Stimulated activated naive CD4-positive, alpha-beta T cell (primary cell): ENCODE measurements around the gene RRM2.

Experiments
- DNase-seq, 6 experiments: peaks; one replicate each; lab custom pipeline; 2025; lab: John Stamatoyannopoulos, UW

Gene RRM2

GRCh38 chr2:10122500-10123280 lies at the start of gene RRM2:
RRM2 (plus strand) TSS chr2:10122739; CDS start chr2:10122799, 60 bp downstream.
- peak; percentile 73 to 85 (median 84) for DNase-seq

- no peak for DNase-seq
Observed at GRCh38 chr2:10073706-10074105, 48.8 kb upstream of the RRM2 start.

DNA sequence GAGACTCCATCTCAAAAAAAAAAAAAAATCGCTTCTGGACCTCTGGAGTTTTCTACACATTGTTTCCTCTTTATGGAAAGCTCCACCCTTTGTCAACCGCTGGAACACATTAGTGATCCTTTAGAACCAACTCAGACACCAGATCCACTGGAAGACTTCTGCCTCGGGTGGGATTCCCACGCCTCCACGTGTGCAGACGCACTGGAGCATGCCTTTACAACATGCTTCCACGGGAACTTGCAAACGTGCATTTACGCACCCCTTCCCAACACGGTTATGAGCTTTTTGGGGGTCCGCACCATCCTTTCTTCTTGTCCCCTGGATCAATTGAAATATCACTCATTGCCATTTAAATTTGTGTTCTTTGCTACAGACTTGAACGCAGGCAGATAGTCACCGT lies 47.4 kb upstream of the RRM2 start:
- DNase-seq = no peak

GRCh38 chr2:10075571-10076209 lies 46.8 kb upstream of the RRM2 start:
- DNase-seq = no peak

DNA sequence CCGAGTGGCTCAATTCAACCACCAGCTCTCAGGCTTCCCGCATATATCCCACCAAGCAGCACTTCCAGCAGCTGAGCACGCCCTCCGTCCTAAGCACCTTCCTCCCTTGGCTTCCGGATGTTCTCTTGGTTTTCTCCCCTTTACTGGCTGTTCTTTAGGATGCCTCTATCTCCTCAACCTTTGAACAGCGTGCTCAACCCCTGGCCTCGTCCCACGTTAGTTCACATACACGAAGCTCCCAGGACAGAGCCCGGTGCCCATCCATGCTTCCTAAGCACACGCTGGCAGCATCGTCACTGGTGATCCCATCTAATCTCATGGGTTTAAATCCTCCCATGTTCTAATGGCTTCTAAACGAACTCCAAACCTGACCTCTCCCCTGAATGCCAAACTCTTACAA lies 46.0 kb upstream of the RRM2 start:
- DNase-seq = no peak

DNA sequence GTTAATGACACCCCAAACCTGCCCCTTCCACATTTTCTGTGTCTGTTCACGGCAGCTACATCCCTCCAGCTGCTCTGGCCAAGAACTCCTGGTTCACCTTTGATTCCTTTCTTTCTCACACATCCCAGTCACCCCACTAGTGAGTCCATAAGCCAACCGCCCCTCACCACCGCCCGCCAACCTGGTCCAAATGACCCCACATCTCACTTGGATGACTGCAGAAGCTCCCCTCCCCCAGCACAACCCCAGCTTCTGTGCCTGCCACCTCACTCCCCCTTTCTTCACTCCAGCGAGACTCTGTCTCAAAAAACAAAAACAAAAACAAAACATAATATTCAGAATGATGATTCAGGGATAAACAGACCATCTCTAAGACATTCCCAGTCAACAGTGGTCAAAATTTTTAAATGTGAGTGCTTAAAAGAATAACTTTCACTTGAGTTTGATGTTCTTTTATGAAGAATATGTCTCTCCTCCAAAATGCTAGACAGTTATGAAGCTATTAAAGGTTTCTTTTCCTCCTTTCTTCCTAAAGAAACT lies 45.5 kb upstream of the RRM2 start:
- no peak for DNase-seq

DNA sequence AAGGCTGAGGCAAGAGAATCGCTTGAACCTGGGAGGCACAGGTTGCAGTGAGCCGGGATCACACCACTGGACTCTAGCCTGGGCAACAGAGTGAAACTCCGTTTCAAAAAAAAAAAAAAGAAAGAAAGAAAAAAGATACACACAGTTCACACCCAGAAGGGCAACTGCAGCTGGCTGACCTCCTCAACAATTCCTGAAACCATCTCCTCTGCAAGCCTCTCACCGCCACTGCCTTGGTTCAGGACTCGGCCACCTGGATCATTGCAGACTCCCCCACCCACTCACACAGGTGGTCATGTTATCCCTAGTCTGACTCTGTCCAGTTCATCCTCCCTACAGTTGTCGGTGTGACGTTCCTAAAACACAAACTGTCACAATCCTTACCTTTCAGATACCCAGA lies 44.5 kb upstream of the RRM2 start:
- DNase-seq = no peak

DNA sequence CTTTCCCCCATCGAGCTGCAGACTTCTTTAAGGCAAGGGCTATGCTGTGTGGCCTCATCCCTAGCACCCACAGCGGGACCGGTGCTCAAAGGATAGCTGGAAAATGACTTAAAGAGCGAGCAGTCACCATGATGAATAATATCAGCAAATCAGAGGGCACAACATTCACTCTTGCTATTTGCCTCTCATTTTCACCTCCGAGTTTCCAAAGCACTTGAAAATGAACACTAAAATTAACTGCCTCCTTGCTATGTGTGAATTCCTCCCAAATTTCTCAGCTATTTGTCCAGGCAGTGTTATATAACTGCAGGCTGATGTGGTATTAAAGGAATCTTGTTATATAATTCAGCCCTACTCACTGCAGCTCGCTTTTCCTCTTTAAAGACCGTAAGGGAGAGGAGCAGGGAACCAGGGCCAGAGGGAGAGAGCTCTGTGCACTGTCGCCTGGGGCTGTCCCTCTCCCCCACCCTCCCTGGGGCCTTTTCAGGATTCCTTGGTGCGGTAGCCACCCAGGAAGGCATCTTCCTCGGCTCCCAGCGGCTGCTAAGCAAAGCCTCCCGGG lies 43.8 kb upstream of the RRM2 start:
- no peak for DNase-seq

- DNase-seq = peak in 2 of 6 experiments; percentile 15 to 48
Observed at GRCh38 chr2:10079266-10079869, 43.2 kb upstream of the RRM2 start.

GRCh38 chr2:10079870-10080535 lies 42.5 kb upstream of the RRM2 start, which contains the start of gene CYS1:
CYS1 (minus strand) TSS chr2:10080411; CDS start chr2:10080223, 188 bp downstream.
- peak in 2 of 6 experiments; percentile 27 to 28 for DNase-seq

DNA sequence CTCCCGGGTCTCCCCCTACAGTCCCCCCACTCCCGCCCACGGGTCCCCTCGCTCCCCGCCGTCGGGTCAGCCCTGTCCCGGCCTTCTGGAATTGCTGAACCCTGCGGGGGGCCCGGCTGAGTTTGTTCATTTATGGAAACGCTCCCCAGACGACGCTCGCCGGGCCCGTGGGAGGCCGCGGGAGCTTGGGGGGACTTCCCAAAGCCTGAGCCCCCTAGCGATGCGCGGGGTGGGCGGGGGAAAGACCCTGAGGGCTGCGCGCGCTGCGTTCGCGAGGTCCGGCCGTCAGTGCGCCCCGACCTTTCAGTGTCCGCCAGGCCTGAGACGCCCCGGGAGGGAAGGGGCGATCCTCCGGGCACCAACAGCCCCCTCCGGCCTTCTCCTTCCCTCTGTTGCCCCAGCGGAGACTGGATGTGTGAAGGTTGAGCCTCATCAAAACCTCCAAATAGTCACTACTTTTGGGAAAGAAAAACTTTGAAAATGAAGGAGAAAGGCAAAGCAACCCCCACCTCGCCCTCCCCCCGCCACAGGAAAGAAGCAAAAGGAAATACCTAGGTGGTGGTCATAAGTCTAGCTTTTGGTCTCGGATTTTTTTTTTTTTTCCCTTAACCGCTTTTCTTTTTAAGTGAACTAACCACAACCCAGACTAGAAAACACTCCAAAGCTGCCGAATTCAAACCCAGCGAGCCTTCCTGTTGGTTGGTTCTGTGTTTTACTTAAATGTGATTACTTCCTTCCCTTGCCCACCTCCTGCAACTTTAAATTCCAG lies 41.8 kb upstream of the RRM2 start:
- peak in 3 of 6 experiments; percentile 30 to 45 (median 34) for DNase-seq

- DNase-seq = no peak
Observed at GRCh38 chr2:10083046-10083445, 39.5 kb upstream of the RRM2 start.

DNA sequence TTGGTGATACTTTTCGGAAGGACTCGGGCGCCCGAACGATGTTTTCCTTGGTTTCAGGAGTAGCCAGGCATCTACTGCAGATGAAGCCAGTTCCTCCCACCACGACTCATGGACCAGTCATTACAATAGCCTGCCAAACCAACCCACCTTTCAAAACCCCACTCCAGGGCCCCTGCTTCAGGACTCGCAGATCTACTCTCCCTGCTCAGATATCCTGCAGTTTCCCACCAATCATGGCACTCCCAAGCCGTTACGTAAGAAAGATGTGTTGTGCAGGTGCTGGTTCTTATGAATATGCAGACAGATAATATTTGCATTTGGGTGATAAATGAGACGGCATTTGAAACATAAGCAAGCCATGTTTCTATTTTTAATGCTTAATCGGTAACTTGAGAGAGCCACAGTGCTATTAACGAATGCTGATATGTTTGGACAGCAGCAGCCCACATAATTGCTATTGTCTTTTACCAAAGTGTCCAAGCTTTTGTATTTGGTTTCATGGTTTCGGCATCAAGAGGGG lies 38.8 kb upstream of the RRM2 start:
- DNase-seq = no peak

DNA sequence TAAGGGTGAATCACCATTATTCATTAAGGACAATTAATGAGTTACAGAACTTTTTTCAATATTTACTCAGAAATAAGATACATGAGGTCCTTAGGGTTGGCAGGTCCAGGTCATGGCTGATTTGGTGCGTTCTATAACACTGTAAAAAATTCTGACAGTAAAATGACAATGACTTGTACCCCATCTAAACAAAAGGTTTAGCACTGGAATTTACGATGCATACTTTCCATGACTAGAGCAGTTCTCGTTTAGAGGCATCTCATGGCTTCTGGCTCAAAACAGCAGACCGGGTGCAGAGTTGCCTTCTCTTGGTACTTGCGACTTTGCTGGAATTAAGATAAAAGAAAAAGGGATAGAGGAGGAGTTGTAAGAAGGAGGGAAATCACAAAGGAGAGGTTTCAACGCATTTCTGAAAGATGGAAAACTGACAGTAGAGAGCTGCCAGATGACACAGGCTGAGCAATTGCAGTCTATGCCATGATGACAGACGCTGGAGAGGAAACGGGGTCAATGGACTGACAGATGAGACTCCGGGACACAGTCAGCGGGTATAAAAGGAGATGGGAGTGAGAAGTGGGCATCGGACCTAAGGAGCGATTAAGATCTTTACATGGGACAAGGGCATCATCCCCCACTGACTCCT lies 38.2 kb upstream of the RRM2 start:
- DNase-seq = no peak

DNA sequence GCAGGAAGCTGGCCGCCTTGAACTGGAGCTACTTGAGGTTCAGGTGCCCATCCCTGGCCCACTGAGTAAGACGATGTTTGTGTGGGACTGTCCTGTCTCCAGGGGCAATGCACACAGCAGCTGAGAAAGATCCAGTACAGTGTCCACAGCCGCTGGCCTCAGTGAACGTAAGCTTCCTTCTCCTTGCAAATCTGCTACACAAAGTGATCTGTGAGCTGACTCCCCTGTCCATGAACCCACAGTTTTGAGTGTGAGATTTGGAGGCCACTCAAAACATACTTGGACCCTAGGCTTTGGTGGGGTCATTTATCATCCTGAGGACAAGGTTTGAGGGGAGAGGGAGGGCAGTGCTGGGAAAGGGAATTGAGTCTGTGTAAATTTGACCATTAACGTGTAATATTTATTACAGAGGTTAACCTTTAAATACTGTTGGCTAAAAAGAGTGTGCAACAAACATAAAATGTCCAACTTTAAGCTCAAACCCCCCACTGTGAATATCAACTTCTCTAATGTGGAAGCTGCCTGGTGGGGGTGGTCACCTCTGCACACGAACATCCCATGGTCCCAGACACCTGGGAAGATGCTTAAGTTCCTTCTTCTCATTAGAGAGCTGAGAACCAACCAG lies 37.4 kb upstream of the RRM2 start:
- no peak for DNase-seq

DNA sequence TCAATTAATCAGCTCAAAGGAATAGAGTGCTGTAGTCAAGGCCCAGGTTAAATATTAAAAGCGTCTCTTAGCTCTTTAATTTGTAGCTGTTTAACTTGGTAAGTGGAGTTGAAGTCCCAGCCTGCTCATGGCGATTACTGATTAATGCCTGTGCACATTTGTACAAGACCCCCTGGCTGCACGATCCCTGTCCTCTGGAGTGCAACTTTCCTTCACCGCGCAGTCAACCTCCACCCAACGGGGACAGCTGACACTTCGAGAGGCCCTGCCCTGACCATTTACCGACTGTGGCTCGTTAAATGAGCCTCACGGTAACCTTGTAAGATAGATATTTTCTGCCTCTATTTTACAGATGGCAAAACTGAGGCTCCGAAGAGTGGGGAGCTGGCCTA lies 36.9 kb upstream of the RRM2 start:
- no peak for DNase-seq

DNA sequence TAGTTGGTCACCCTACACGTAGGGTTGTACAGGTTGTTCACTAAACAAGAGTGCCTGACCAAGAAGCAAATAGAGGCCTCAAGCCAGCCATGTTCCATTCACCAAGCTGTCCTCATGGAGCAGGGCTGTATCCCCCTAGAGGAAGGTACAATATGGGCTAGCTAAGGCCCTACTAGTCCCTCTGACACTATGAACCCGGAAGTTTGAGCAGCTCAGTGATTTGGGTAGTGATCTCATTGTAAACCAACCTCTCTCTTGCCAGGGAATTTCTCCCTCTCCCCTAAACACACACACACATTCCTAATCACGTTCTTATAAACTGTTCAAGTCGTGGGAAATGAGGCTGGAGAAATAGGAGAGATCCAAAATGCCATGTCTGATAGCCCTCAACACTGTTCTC lies 35.6 kb upstream of the RRM2 start:
- DNase-seq = no peak

GRCh38 chr2:10087360-10087759 lies 35.2 kb upstream of the RRM2 start:
- DNase-seq = no peak

- no peak for DNase-seq
Observed at GRCh38 chr2:10089565-10090190, 32.9 kb upstream of the RRM2 start.
